Gastroesophageal sphincter (tissue), 4 donors: Measurements from ENCODE around the gene RIPOR3. TPM values are rescaled to one million over a fixed set of nuclear protein-coding genes. Genes with fewer than 3 reads are reported as not detected.

Experiments
- ATAC-seq: fragments of 150-250 bp; one replicate; pipeline ENCODE4 v1.9.1; 2016; ENCODE audit warnings: mild to moderate bottlenecking, moderate library complexity
- H3K27ac ChIP-seq, 4 donors: fragments of 200-600 bp; sonication (generic) in 3 of 4; 1 replicate in 3 of 4; 2 replicates in 1 of 4; pipeline ENCODE4 v1.5.1; 2016 to 2019
- H3K27me3 ChIP-seq: fragments of 200-600 bp; sonication (generic); one replicate; pipeline ENCODE4 v1.5.1; 2019
- H3K36me3 ChIP-seq, 2 donors: fragments of 200-600 bp; sonication (generic); one replicate each; pipeline ENCODE4 v1.5.1; 2019; ENCODE audit warnings: control low read depth in 1 of 2
- H3K4me1 ChIP-seq, 3 donors: fragments of 200-600 bp; sonication (generic); 1 replicate in 2 of 3; 2 replicates in 1 of 3; pipeline ENCODE4 v1.5.1; 2016 to 2019; ENCODE audit warnings: control low read depth in 2 of 3
- H3K4me3 ChIP-seq, 2 donors: fragments of 200-600 bp; sonication (generic); one replicate each; pipeline ENCODE4 v1.5.1; 2019; ENCODE audit warnings: mild to moderate bottlenecking in 1 of 2, moderate library complexity in 1 of 2
- H3K9me3 ChIP-seq, 3 donors: fragments of 200-600 bp; sonication (generic); one replicate each; pipeline ENCODE4 v1.5.1; 2017 to 2019; ENCODE audit warnings: control low read depth in 2 of 3
- CTCF ChIP-seq, 4 experiments: fragments of 200-600 bp in 2 of 4; fragments of 450-650 bp in 2 of 4; sonication (generic) in 1 of 4; IDR thresholded peaks; one replicate each; pipeline ENCODE4 v1.5.1; 2017 to 2019; ENCODE audit warnings: antibody characterized with exemption in 4 of 4, mild to moderate bottlenecking in 2 of 4, moderate library complexity in 2 of 4
- EP300 ChIP-seq: sonication (generic); formaldehyde crosslinking; IDR thresholded peaks from one replicate; pipeline ENCODE4 v1.6.1; 2017; ENCODE audit warnings: antibody characterized with exemption, mild to moderate bottlenecking
- POLR2A ChIP-seq, 2 donors: fragments of 450-650 bp; IDR thresholded peaks; one replicate each; pipeline ENCODE4 v1.6.1; 2017; ENCODE audit warnings: antibody characterized with exemption in 2 of 2, mild to moderate bottlenecking in 2 of 2, moderate library complexity in 1 of 2
- POLR2AphosphoS5 ChIP-seq: sonication (generic); formaldehyde crosslinking; IDR thresholded peaks from one replicate; pipeline ENCODE4 v1.6.1; 2017; ENCODE audit warnings: antibody characterized with exemption
- WGBS, 2 donors: methylation state at CpG; one replicate each; pipeline ENCODE4 v1.1.5; 2018; ENCODE audit warnings: low coverage in 1 of 2; 5-methylcytosine and 5-hydroxymethylcytosine counted together
- total RNA-seq, 4 donors: library from RNA; depleted of rRNA; stranded (reverse); fragments of >200 nt; gene quantifications; one replicate each; pipeline ENCODE4 v1.1.0, GENCODE V29; 2016

RIPOR3 gene
- total RNA-seq, 4 donors from 2014 or later, result 8.2 to 24.1 (median 12.9) TPM

- H3K4me3 ChIP-seq, result peak overlapping the region in 1 of 2 donors; percentile 33
- ATAC-seq, result peak; percentile 89
- TF ChIP-seq POLR2AphosphoS5 (peak; percentile 83), CTCF (IDR thresholded peaks at IDR 0.05) (no peak)
- no peaks in the 10 kb centered on the region for H3K27me3 ChIP-seq
- 0 to 28% methylated on average over 5 to 11 of the region's 16 CpGs for WGBS, 2 donors
- no peaks in the 10 kb centered on the region for H3K9me3 ChIP-seq
- peak overlapping the region; percentile 7 to 85 (median 83) for H3K27ac ChIP-seq
- H3K4me1 ChIP-seq, result peaks cover 5 to 54% (median 10%) of the 10 kb centered on the region in 3 donors
- no peaks in the 10 kb centered on the region for H3K36me3 ChIP-seq
These were observed 35.9 kb downstream of the RIPOR3 start for GRCh38 chr20:50655311-50655880.

- H3K27ac ChIP-seq, result peak overlapping the region; percentile 7 to 85 (median 83)
- no peaks in the 10 kb centered on the region for H3K9me3 ChIP-seq
- peak overlapping the region in 1 of 2 donors; percentile 33 for H3K4me3 ChIP-seq
- peak; percentile 27 for ATAC-seq
- peaks cover 5 to 52% (median 10%) of the 10 kb centered on the region in 3 donors for H3K4me1 ChIP-seq
- H3K36me3 ChIP-seq, result no peaks in the 10 kb centered on the region
- TF ChIP-seq CTCF (IDR thresholded peaks at IDR 0.05) (no peak), POLR2AphosphoS5 (no peak)
- H3K27me3 ChIP-seq, result no peaks in the 10 kb centered on the region
- 33 to 45% methylated on average over 4 to 6 of the region's 6 CpGs for WGBS, 2 donors
These were observed 36.4 kb downstream of the RIPOR3 start for GRCh38 chr20:50654904-50655303.

GRCh38 chr20:50652702-50653294 is 38.5 kb downstream of the RIPOR3 start:
- ATAC-seq, result no peak
- Histone ChIP-seq H3K4me3 (no peak overlapping the region), H3K27me3 (no peaks in the 10 kb centered on the region), H3K4me1 (peaks cover 5 to 41% (median 10%) of the 10 kb centered on the region in 3 donors), H3K27ac (no peak overlapping the region), H3K36me3 (no peaks in the 10 kb centered on the region), H3K9me3 (no peaks in the 10 kb centered on the region)
- TF ChIP-seq POLR2AphosphoS5, result no peak
- TF ChIP-seq EP300, result no peak
- TF ChIP-seq POLR2A (IDR thresholded peaks at IDR 0.05), result no peak
- no peak for TF ChIP-seq CTCF (IDR thresholded peaks at IDR 0.05)
- WGBS, 2 donors, result 71 to 78% methylated on average over 11 of the region's 11 CpGs

GRCh38 chr20:50651676-50652075 is 39.7 kb downstream of the RIPOR3 start:
- no peaks in the 10 kb centered on the region for H3K9me3 ChIP-seq
- no peak overlapping the region for H3K27ac ChIP-seq
- no peak for TF ChIP-seq POLR2A (IDR thresholded peaks at IDR 0.05)
- no peak for TF ChIP-seq CTCF (IDR thresholded peaks at IDR 0.05)
- TF ChIP-seq EP300, result no peak
- no peak for TF ChIP-seq POLR2AphosphoS5
- H3K4me1 ChIP-seq, result peaks cover 5 to 37% (median 10%) of the 10 kb centered on the region in 3 donors
- WGBS, 2 donors, result 90 to 100% methylated on average over 1 to 3 of the region's 4 CpGs
- H3K4me3 ChIP-seq, result no peak overlapping the region
- H3K36me3 ChIP-seq, result no peaks in the 10 kb centered on the region
- H3K27me3 ChIP-seq, result no peaks in the 10 kb centered on the region
- no peak for ATAC-seq

GRCh38 chr20:50649590-50649989 is 41.8 kb downstream of the RIPOR3 start:
- H3K27me3 ChIP-seq, result no peaks in the 10 kb centered on the region
- H3K4me1 ChIP-seq, result peaks cover 0 to 35% (median 5%) of the 10 kb centered on the region in 3 donors
- no peaks in the 10 kb centered on the region for H3K9me3 ChIP-seq
- H3K36me3 ChIP-seq, result no peaks in the 10 kb centered on the region
- H3K27ac ChIP-seq, result peak overlapping the region in 2 of 4 donors; percentile 38 to 54
- no peak overlapping the region for H3K4me3 ChIP-seq
- WGBS, 2 donors, result 50% methylated on average over 1 of the region's 5 CpGs; no CpG with 5 or more reads in 1 of the 2 donors
- TF ChIP-seq POLR2A (IDR thresholded peaks at IDR 0.05) (no peak), POLR2AphosphoS5 (peak; percentile 35), EP300 (no peak)
- ATAC-seq, result peak; percentile 18
